Measurements from ENCODE around the gene TST. TPM values are rescaled to one million over a fixed set of nuclear protein-coding genes. Genes with fewer than 3 reads are reported as not detected.

Gene TST
- polyA plus RNA-seq, 2 of the 4 experiments (the other 2 are of a cell fraction), result 43.2 to 50.1 TPM

- ATAC-seq, result no peak
- peak overlapping the region in 1 of 2 experiments; percentile 81; a peak in 1 of 6 replicates for H3K27ac ChIP-seq
- H3K4me1 ChIP-seq, result peaks cover 48% of the 10 kb centered on the region
- FAIRE-seq, result no peak
- ChIA-PET CTCF (no interaction called here), POLR2A (no interaction called here)
- no peak for TF ChIP-seq JUN (IDR thresholded peaks at IDR 0.05)
- TF ChIP-seq BHLHE40 (IDR thresholded peaks at IDR 0.05; ENCODE audit: low read depth, low read length), result no peak
- no peak for TF ChIP-seq ESRRA (IDR thresholded peaks at IDR 0.05; ENCODE audit: borderline replicate concordance, low read length)
- no peak for TF ChIP-seq CBX2 (IDR thresholded peaks at IDR 0.05; ENCODE audit: borderline replicate concordance, low read depth)
- no peak for TF ChIP-seq MAX (IDR thresholded peaks at IDR 0.05)
- TF ChIP-seq E2F6 (IDR thresholded peaks at IDR 0.05; ENCODE audit: borderline replicate concordance, low read depth), result no peak
- TF ChIP-seq MAZ (IDR thresholded peaks at IDR 0.05; ENCODE audit: borderline replicate concordance, low read depth, low read length), result no peak
- TF ChIP-seq GATA3 (IDR thresholded peaks at IDR 0.05; ENCODE audit: borderline replicate concordance), result no peak
- WGBS (ENCODE audit: missing lambda C conversion rate), result 82% methylated on average over 2 of the region's 2 CpGs
- no peak overlapping the region for H3K4me3 ChIP-seq
- no peak overlapping the region for H3K4me2 ChIP-seq
- no peaks in the 10 kb centered on the region for H3K9me3 ChIP-seq
- no peak for DNase-seq (ENCODE audit: low read depth in 1 of 2, low spot score in 1 of 2)
Observed at GRCh38 chr22:37039466-37039865, 20.2 kb upstream of the TST start.

- Histone ChIP-seq H3K9me3 (no peaks in the 10 kb centered on the region), H3K4me2 (no peak overlapping the region), H3K4me3 (no peak overlapping the region), H3K4me1 (peaks cover 47% of the 10 kb centered on the region), H3K27ac (peak overlapping the region in 1 of 2 experiments; percentile 71; a peak in 3 of 6 replicates)
- FAIRE-seq (no peak), DNase-seq (ENCODE audit: low read depth in 1 of 2, low spot score in 1 of 2) (no peak), ATAC-seq (no peak)
- POLR2A ChIA-PET, result no interaction called here
- CTCF ChIA-PET, result interaction anchor here (1.2 kb wide), 1 partner anchor 181 kb away, joined by 3 read pairs; no protein-coding TSS in a partner anchor
- 90% methylated on average over 14 of the region's 14 CpGs for WGBS (ENCODE audit: missing lambda C conversion rate)
- TF ChIP-seq USF2 (IDR thresholded peaks at IDR 0.05) (no peak), CBX2 (IDR thresholded peaks at IDR 0.05; ENCODE audit: borderline replicate concordance, low read depth) (no peak), NFE2L2 (conservative IDR thresholded peaks at IDR 0.05; ENCODE audit: low read length) (no peak)
Observed at GRCh38 chr22:37037669-37038068, 18.4 kb upstream of the TST start.

- H3K4me1 ChIP-seq, result peaks cover 55% of the 10 kb centered on the region
- no peaks in the 10 kb centered on the region for H3K9me3 ChIP-seq
- TF ChIP-seq ZC3H11A (IDR thresholded peaks at IDR 0.05), result no peak
- no peak for TF ChIP-seq ELK1 (IDR thresholded peaks at IDR 0.05; ENCODE audit: low read depth, low read length)
- TF ChIP-seq CTCF (IDR thresholded peaks at IDR 0.05), result no peak
- no peak for TF ChIP-seq TP53 (CRISPR knock-in tag; IDR thresholded peaks at IDR 0.05)
- TF ChIP-seq PHF8 (IDR thresholded peaks at IDR 0.05; ENCODE audit: borderline replicate concordance, low read depth), result no peak
- no peak for TF ChIP-seq MYC (IDR thresholded peaks at IDR 0.05; ENCODE audit: borderline replicate concordance, low read length)
- TF ChIP-seq RAD21 (conservative IDR thresholded peaks at IDR 0.05 in 1 of 2, IDR thresholded peaks at IDR 0.05 in 1 of 2), result no peak
- no peak for TF ChIP-seq NPAS2 (CRISPR knock-in tag; IDR thresholded peaks at IDR 0.05; ENCODE audit: borderline replicate concordance)
- no peak overlapping the region for H3K4me2 ChIP-seq
- DNase-seq (ENCODE audit: low read depth in 1 of 2, low spot score in 1 of 2) (no peak), FAIRE-seq (no peak), ATAC-seq (no peak)
- H3K4me3 ChIP-seq, result no peak overlapping the region
- WGBS (ENCODE audit: missing lambda C conversion rate), result 88% methylated on average over 10 of the region's 11 CpGs
- H3K27ac ChIP-seq, result peak overlapping the region; percentile 19 to 71; a peak in 3 of 6 replicates
- ChIA-PET CTCF (interaction anchor here (1.1 to 3.6 kb wide), 4 partner anchors 8 to 180 kb away, joined by 3 to 22 read pairs (median 3); partner anchors contain the start of genes MPST and TST), POLR2A (no interaction called here)
Observed at GRCh38 chr22:37036655-37037377, 17.6 kb upstream of the TST start.
